Measurements from ENCODE around the gene VPS16.

The VPS16 gene

DNA sequence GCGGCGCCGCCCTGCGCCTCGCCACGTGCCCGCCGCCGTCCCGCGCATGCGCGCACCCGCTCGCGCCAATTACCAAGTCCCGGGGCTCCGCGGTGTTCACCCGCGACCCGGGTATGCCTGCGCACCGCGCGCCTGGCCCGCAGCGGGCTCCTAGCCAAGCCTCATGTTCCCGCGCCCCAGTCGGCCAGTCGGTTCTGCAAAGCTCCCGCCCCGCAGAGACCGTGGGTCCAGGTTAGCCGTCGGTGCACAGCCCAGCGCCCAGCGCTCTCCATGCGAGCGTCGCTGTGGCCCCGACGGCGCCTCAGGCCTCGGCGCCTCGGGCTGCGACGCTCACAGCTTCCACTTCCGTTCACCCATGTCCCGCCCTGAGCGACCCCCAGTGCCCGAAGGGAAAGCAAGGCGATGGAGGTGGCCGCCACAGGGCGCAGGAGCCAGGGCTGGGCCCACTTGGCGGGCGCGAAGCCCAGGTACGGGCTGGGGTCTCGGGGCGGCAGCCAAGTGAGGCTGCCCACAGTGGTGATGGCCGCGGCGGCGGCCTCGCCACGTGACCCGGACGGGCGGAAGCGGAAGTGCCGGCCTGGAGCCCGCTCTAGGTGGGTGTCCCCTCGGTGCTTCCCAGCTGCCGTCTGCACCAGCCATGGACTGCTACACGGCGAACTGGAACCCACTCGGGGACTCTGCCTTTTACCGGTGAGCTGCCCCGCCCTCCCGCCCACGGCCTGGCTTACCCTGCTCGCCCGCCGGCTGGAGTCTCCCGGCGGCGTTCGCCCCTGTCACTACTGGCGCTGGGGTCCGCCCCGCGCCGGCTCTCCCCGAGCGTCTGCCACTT is at the start of gene VPS16, which contains the start of gene PCED1A:
Gene VPS16 (plus strand): TSS at position 608 of the 829 bp plus-strand sequence. CDS start 30 bp downstream, at position 638.
Gene PCED1A (minus strand): TSS at position 518 of the 829 bp plus-strand sequence. CDS start 743 bp downstream, outside the sequence.
- DNase-seq: peak; percentile 91

DNA sequence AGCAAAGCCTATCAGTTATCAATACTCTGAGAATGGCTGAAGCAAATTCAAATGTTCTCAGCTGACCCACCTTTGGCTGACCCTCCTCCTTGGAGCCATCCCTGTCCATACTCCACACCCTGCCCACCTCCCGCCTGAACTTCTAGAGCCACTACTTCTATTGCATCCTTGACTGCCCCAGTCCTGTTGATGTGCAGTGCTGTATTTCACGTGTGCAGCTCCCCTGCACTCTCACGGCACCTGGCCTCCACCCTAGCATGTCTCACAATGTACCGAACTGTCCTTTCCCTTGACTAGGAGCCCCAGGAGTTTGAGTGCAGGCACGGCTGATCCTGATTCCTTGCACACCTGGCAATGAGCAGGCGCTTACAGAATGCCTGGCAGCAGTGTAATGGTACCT is 47.1 kb upstream of the VPS16 start:
- DNase-seq: no peak

- no peak for DNase-seq
Measured at GRCh38 chr20:2794202-2794748, 46.3 kb upstream of the VPS16 start.

DNA sequence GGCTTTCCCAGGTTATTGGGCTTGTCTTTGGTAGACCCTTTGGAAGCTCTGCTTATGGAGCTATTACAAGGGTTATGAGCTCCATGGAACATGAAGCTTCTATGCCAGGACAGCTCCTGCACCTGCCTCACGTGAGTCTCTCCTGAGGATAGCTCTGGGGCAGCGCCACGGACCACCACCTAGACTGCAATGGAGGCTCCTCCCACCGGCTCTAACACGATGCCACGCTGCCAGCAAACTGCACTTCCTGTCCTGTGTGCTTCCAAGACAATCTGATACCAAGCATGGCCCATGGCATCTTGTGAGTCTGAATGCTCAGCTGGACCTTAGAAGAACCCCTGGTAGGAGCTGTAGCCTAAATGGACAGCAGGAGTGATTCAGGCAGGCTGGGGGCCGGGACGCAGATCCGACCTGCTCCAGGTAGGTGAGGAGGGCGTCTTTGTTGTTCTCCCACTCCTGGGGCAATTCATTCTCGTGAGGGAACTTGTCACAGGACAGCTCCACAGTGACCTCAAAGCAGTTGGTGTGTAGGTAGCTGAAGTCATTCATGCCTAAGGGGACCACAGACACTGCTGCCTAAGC is 45.6 kb upstream of the VPS16 start:
- no peak for DNase-seq

DNA sequence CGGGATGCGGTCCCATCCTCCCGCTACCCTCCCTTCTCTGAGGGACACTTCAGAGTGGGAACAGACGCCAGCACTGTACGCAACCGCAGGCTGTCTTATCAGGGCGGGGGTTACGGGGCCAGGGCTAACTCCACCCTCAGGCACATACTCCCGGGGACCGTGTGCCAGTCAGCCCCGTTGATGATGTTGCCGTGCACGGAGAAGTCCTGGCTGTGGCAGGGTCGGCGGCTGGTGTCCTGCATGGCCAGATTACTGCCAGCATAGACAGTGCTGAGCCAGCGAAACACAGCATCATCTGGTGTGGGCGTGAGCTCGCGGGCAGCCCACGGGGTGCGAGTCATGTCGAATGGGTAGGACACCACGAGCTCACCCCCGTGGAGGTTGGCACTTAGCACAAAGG is 45.1 kb upstream of the VPS16 start:
- no peak for DNase-seq

DNA sequence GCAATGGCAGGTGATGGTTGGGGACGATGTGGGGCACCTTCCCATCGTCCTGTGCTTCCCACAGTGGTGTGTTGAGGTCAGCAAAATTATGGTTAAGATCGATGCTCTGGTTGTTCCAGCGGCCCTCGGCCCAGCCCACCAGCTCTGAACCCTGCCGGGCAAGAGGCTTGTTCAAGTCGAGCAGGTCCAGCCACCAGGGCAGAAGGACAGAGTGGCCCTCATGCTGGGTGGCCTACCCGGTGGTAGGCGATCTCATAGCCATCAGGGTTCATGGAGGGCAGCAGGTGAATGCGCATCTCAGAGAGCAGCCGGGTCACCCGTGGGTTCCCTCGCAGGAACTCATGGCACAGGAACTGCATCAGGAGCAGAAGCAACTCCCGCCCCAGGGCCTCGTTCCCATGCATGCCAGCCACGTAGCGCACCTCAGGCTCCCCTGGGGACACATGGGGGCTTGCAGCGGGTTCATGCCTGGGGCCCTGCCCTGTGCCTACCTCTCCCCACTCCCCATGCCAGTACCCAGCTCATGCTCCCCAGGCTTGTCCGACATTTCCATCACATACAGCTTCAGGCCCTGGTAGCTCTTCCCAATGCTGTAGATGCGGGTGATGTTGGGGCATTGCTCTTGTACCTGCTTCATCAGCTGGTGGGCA is 44.4 kb upstream of the VPS16 start:
- no peak for DNase-seq

DNA sequence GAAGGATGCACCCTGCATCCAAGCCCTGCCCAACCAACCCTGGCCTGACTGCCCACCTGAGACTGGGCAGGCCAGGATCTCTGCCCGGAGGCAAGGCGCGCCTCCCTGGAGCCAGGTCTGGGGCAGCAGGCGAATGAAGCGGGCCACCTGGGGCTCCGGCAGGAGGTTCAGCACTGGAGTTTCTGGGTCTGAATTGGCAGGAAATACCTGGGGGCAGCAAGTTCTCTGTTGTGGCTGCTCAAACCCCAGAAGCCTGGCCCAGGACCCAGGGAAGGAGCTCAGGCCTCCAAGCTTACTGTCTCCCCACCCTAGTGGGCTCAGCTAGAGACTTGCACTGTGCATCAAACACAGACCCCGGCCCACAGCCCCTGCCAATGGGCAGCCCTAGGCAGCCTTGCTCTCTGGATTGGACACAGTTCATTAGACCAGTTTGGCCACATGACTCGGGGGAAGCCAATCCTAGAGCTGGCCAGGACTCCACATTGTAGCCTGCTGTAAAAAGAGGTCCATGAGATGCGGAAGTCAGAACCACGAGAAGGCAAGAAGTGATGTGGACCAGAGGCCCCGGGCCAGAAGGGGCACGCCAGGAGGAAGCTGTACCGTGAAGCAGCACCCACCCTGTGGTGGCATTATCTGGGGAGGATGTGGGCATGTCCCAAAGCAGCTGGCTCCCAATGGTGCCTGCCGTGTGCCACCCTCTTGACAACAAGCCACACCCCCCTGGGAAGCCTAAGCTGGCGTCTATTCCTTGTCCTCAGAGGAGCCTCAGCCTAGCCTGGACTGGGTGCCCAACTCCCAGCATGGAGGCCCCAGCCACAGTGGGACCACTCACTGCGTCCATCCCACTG is 43.2 kb upstream of the VPS16 start:
- DNase-seq: no peak

- DNase-seq: no peak
Measured at GRCh38 chr20:2798095-2798805, 42.3 kb upstream of the VPS16 start.

GRCh38 chr20:2798814-2799213 is 41.7 kb upstream of the VPS16 start:
- DNase-seq: no peak

DNA sequence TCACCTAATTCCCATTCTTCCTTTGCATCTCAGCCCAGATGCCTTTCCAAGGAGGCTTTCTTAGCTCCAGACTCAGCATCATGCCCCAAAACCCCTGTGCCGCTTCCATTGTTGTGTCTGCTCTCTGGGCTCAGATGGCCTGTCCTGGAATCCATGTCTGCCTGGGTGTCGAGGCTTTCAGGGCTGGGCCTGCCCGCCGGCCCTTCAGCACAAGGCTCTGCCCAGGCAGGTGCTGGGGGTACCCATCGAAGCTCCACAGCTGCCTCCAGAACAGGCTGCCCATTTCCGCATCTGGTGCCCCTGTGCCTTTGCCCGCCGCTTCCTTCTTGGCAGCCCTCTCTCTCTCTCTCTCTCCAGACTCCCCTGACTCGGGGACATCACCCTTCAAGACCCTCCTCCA is 41.3 kb upstream of the VPS16 start:
- no peak for DNase-seq

DNA sequence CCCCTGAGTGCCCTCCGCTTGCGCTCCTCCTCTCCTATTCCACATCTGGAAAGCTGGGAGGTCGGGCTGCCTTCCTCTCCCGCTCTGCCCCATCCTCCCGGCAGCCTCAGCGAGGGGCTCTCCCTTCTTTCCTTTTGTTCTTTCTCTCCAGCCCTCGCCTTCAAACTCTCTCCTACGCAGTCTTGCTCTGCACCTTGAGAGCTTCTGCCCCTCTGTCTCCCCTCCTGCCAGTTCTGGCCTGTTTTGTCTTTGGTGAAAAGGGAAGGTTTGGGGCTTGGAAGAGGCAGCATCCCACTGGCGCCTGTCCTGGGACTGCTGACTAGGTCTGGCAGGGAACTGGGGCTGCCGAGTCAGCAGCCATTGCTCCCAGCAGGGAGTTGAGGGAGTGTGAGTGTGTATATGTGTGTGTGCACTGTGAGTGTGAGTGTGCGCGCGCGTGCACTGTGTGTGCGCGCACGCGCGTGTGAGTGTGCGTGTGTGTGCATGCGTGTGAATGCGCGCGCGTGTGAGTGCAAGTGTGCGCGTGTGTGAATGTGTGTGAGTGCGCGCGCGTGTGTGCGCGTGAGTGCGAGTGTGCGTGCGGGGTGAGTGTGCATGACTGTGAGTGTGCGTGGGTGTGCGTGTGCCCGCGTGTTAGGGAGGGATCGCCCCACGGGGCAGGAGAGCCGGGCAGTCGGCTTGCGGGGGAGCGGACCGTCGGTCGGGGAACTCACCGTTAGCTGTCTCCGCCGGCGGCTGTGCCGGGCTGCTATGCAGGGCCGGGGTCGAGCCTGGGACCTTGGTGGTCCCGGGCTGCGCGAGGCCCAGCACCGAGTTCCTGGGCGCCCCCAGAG is 40.6 kb upstream of the VPS16 start:
- peak in 1 of 2 donors; percentile 29 for DNase-seq

DNA sequence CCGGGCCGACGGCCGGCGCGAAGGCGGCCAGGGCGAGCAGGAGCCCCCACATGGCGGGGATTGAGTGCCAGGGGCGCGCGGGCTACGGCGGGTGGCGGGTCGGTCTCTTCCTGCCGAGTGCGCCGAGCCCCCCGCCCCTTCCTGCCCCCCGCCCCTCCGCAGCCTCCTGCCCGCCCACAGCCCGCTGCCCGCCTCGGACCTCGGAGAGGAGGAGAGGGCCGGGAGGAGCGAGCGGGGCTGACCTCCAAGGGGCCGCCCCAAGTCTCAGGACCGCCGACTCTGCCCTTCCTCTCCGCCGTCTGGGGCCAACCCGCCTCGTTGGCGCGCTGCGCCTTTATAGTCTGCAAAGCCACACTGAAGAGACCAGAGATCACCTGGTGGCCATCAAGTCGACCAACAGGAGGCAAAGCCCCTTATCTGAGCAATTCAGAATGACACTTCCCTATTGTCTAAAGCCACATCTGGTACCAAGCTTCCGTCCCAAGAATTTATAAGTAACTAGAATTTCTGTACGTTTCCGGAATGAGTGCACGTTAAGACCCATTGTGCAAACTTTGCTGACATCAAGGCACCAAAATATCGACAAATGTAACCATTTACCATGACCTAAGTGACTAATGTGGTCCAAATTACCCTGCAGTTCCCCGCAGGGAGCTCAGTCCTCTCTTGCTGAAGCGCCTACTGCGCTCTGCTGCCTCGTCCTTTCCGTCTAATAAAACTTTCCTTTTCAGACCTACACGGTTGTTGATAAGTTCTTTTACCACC is 39.8 kb upstream of the VPS16 start, which contains the start of gene CPXM1:
Gene CPXM1 (minus strand): TSS at position 107 of the 765 bp plus-strand sequence. CDS start 55 bp downstream, at position 52.
- peak in 1 of 2 donors; percentile 30 for DNase-seq

- DNase-seq: no peak
Measured at GRCh38 chr20:2801286-2801728, 39.2 kb upstream of the VPS16 start.

DNA sequence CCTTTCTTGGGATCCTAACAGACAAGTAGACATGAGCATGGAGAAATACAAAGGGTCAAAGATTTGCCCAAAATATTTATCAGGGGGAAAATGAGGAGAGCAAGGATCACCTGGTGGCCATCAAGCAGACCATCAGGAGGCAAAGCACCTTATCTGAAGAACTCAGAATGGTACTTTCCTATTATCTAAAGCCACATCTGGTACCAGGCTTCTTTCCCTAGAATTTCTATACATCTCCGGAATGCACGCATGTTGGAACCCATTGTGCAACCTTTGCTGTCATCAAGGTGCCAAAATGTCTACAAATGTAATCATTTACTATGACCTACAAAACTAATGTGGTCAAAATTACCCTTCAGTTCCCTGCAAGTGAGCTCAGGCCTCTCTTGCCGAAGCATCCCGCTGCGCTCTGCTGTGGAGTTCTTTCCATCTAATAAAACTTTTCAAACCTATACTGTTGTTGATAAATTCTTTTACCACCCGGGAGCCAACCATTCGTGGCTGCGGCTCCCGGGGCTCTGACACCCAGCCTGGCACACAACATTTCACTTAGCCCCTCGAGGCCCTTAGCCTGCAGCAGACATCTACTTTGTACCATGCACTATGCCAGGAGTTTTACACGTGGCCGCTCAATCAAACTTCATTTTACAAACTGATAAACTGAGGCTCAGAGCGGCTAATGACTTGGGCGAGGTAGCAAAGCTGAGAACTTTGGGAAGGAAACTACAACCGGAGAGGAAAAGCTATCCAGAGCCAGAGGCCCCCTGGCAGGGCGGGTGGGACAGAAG is 36.3 kb upstream of the VPS16 start:
- DNase-seq: no peak

GRCh38 chr20:2804852-2805688 is 35.5 kb upstream of the VPS16 start:
- no peak for DNase-seq

- DNase-seq: no peak
Measured at GRCh38 chr20:2805689-2806350, 34.7 kb upstream of the VPS16 start.

DNA sequence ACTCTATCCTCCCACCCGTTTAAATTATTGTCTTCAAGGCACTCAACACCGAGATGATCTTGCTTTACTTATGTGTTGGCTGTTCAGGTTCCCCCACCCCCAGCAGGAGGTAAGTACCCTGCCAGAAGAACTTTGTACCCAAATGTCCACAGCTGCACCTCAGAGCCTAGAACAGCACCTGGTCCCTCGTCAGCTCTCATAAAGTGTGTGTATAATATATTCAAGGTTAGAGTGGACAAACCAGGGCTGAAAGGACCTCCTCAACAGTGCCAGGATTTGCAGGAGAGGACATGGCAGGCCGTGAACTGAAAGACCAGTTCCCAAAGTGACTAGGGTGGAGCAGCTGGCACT is 34.2 kb upstream of the VPS16 start:
- DNase-seq: no peak

- DNase-seq: no peak
Measured at GRCh38 chr20:2807019-2807418, 33.5 kb upstream of the VPS16 start.

All from stimulated activated CD4-positive, alpha-beta T cell treated with anti-CD3 and anti-CD28 coated beads, Interleukin-2, amount 100 ng/mL, for 24 hours (primary cell).